Stimulated activated CD4-positive, alpha-beta T cell treated with anti-CD3 and anti-CD28 coated beads, Interleukin-15, amount 100 ng/mL, for 1 hour (primary cell): ENCODE results near the gene NCK2.

Experiments used
- DNase-seq, 2 donors: peaks; one replicate each; pipeline ENCODE4 v3.0.0-alpha.2; 2020; ENCODE audit warnings: low read depth in 1 of 2, low spot score in 1 of 2

The NCK2 gene

GRCh38 chr2:105744909-105745853 is at the start of gene NCK2:
TSS of gene NCK2 (plus strand) at chr2:105744912. CDS start at chr2:105855064, 110,152 bp downstream.
- no peak for DNase-seq

- no peak for DNase-seq
These were observed 46.8 kb upstream of the NCK2 start for GRCh38 chr2:105697781-105698449.

GRCh38 chr2:105698820-105699219 is 45.9 kb upstream of the NCK2 start:
- DNase-seq, result no peak

GRCh38 chr2:105701042-105701441 is 43.7 kb upstream of the NCK2 start:
- DNase-seq, result no peak

- DNase-seq, result no peak
These were observed 36.0 kb upstream of the NCK2 start for GRCh38 chr2:105708697-105709096.

GRCh38 chr2:105711394-105711793 is 33.3 kb upstream of the NCK2 start:
- DNase-seq, result no peak

GRCh38 chr2:105712166-105712915 is 32.4 kb upstream of the NCK2 start:
- no peak for DNase-seq

GRCh38 chr2:105712981-105713596 is 31.6 kb upstream of the NCK2 start:
- no peak for DNase-seq

- no peak for DNase-seq
These were observed 30.6 kb upstream of the NCK2 start for GRCh38 chr2:105714141-105714540.

GRCh38 chr2:105718846-105719481 is 25.7 kb upstream of the NCK2 start:
- no peak for DNase-seq

- no peak for DNase-seq
These were observed 22.7 kb upstream of the NCK2 start for GRCh38 chr2:105721991-105722511.

- no peak for DNase-seq
These were observed 21.9 kb upstream of the NCK2 start for GRCh38 chr2:105722726-105723297.

GRCh38 chr2:105723431-105723830 is 21.3 kb upstream of the NCK2 start:
- DNase-seq, result no peak

- DNase-seq, result no peak
These were observed 19.3 kb upstream of the NCK2 start for GRCh38 chr2:105725388-105725787.

GRCh38 chr2:105730170-105730569 is 14.5 kb upstream of the NCK2 start:
- no peak for DNase-seq

- no peak for DNase-seq
These were observed 13.2 kb upstream of the NCK2 start for GRCh38 chr2:105731511-105731910.

GRCh38 chr2:105732101-105732500 is 12.6 kb upstream of the NCK2 start:
- DNase-seq, result no peak

GRCh38 chr2:105732955-105733607 is 11.6 kb upstream of the NCK2 start:
- no peak for DNase-seq

- no peak for DNase-seq
These were observed 10.8 kb upstream of the NCK2 start for GRCh38 chr2:105733875-105734274.
